GM23338 (cell line): ENCODE data around the gene PAM. TPM values are rescaled to one million over a fixed set of nuclear protein-coding genes. Genes with fewer than 3 reads are reported as not detected.

ENCODE experiments used
- ATAC-seq: fragments of 200-7000 bp; cut with Tn5 transposase; 3 replicates; pipeline ENCODE4 v1.9.1; 2020
- DNase-seq: peaks from one replicate; pipeline ENCODE4 v3.0.0-alpha.2; 2015; ENCODE audit warnings: low spot score
- H2AFZ ChIP-seq: fragments of 200-600 bp; sonication (generic); 2 replicates; pipeline ENCODE4 v1.8.0; 2016; ENCODE audit warnings: antibody characterized with exemption, mild to moderate bottlenecking, moderate library complexity
- H3F3A ChIP-seq: fragments of 200-600 bp; sonication (generic); replicated peaks from 2 replicates; pipeline ENCODE4 v1.8.0; 2017; ENCODE audit warnings: antibody characterized with exemption, mixed run types, low read depth
- H3K27ac ChIP-seq: fragments of 200-600 bp; sonication (generic); 2 replicates; pipeline ENCODE4 v1.6.1; 2016; ENCODE audit warnings: low read depth
- H3K27me3 ChIP-seq: fragments of 200-600 bp; sonication (generic); 2 replicates; pipeline ENCODE4 v1.8.0; 2016; ENCODE audit warnings: mild to moderate bottlenecking, mixed run types, moderate library complexity; ENCODE audit not compliant: insufficient read depth
- H3K36me3 ChIP-seq: fragments of 200-600 bp; sonication (generic); 2 replicates; pipeline ENCODE4 v1.8.0; 2016; ENCODE audit warnings: mild to moderate bottlenecking; ENCODE audit not compliant: insufficient read depth
- H3K4me1 ChIP-seq: fragments of 200-600 bp; sonication (generic); 2 replicates; pipeline ENCODE4 v1.8.0; 2016; ENCODE audit warnings: mild to moderate bottlenecking, moderate library complexity; ENCODE audit not compliant: insufficient read depth
- H3K4me2 ChIP-seq: fragments of 200-600 bp; sonication (generic); 2 replicates; pipeline ENCODE4 v1.7.1; 2017; ENCODE audit warnings: mixed run types
- H3K4me3 ChIP-seq: fragments of 200-600 bp; sonication (generic); 2 replicates; pipeline ENCODE4 v1.6.1; 2016; ENCODE audit warnings: mixed run types
- H3K79me2 ChIP-seq: fragments of 200-600 bp; sonication (generic); replicated peaks from 2 replicates; pipeline ENCODE4 v1.8.0; 2017; ENCODE audit warnings: mild to moderate bottlenecking; ENCODE audit not compliant: insufficient read depth
- H3K9me2 ChIP-seq: fragments of 200-600 bp; sonication (generic); 2 replicates; pipeline ENCODE4 v1.8.0; 2017; ENCODE audit not compliant: insufficient read depth
- H4K20me1 ChIP-seq: fragments of 200-600 bp; sonication (generic); replicated peaks from 2 replicates; pipeline ENCODE4 v1.8.0; 2017; ENCODE audit warnings: mild to moderate bottlenecking; ENCODE audit not compliant: insufficient read depth
- H3K27ac Mint-ChIP-seq: 2 replicates; pipeline ENCODE4 v1.8.0; 2020; ENCODE audit warnings: inconsistent platforms, mild to moderate bottlenecking, moderate library complexity, mixed read lengths
- H3K27me3 Mint-ChIP-seq: 3 replicates; pipeline ENCODE4 v1.8.0; 2022; ENCODE audit warnings: low read depth, mild to moderate bottlenecking, moderate library complexity, mixed read lengths, inconsistent platforms; ENCODE audit not compliant: insufficient read depth, poor library complexity
- H3K36me3 Mint-ChIP-seq: 3 replicates; pipeline ENCODE4 v1.8.0; 2021; ENCODE audit warnings: low read depth, mild to moderate bottlenecking, inconsistent platforms, moderate library complexity, mixed read lengths
- H3K4me1 Mint-ChIP-seq: 3 replicates; pipeline ENCODE4 v1.8.0; 2020; ENCODE audit warnings: mild to moderate bottlenecking, inconsistent platforms, mixed read lengths
- H3K4me3 Mint-ChIP-seq: 3 replicates; pipeline ENCODE4 v1.8.0; 2021; ENCODE audit warnings: moderate library complexity, mild to moderate bottlenecking, inconsistent platforms, mixed read lengths
- H3K9me3 Mint-ChIP-seq: 3 replicates; pipeline ENCODE4 v1.8.0; 2020; ENCODE audit warnings: moderate library complexity, mild to moderate bottlenecking, inconsistent platforms, mixed read lengths
- CREB1 ChIP-seq: fragments of 250-450 bp; sonication (Bioruptor Pico); IDR thresholded peaks from 2 replicates; pipeline ENCODE4 v1.5.0; 2020; ENCODE audit warnings: low read depth, mild to moderate bottlenecking, moderate library complexity
- ETS1 ChIP-seq: IDR thresholded peaks from 2 replicates; pipeline ENCODE4 v1.6.1; 2016; ENCODE audit warnings: antibody characterized with exemption
- EZH2 ChIP-seq: fragments of 200-600 bp; sonication (generic); IDR thresholded peaks from one replicate; pipeline ENCODE4 v1.8.0; 2017; ENCODE audit warnings: antibody characterized with exemption, mild to moderate bottlenecking, low read depth; ENCODE audit not compliant: unreplicated experiment
- EZH2phosphoT487 ChIP-seq: fragments of 200-600 bp; sonication (generic); IDR thresholded peaks from one replicate; pipeline ENCODE4 v1.8.1; 2018; ENCODE audit warnings: antibody characterized with exemption; ENCODE audit not compliant: unreplicated experiment
- JUNB ChIP-seq: IDR thresholded peaks from one replicate; pipeline ENCODE4 v1.6.1; 2016; ENCODE audit warnings: antibody characterized with exemption; ENCODE audit not compliant: unreplicated experiment
- NANOG ChIP-seq: IDR thresholded peaks from 2 replicates; pipeline ENCODE4 v1.6.1; 2016; ENCODE audit warnings: antibody characterized with exemption, borderline replicate concordance
- POLR2AphosphoS5 ChIP-seq: IDR thresholded peaks from 2 replicates; pipeline ENCODE4 v1.6.1; 2016; ENCODE audit warnings: antibody characterized with exemption, low read depth
- REST ChIP-seq: IDR thresholded peaks from one replicate; pipeline ENCODE4 v1.6.1; 2018; ENCODE audit warnings: antibody characterized with exemption; ENCODE audit not compliant: unreplicated experiment
- STAT1 ChIP-seq: IDR thresholded peaks from one replicate; pipeline ENCODE4 v1.6.1; 2016; ENCODE audit warnings: antibody characterized with exemption; ENCODE audit not compliant: unreplicated experiment
- ZNF114 ChIP-seq: fragments of 250-450 bp; sonication (Bioruptor Pico); IDR thresholded peaks from 2 replicates; pipeline ENCODE4 v1.5.0; 2020; ENCODE audit warnings: mild to moderate bottlenecking, moderate library complexity
- ZNF331 ChIP-seq: fragments of 250-450 bp; sonication (Bioruptor Pico); IDR thresholded peaks from 2 replicates; pipeline ENCODE4 v1.5.0; 2020; ENCODE audit warnings: low read depth, mild to moderate bottlenecking, moderate library complexity
- polyA plus RNA-seq: library from polyadenylated mRNA; unstranded; fragments of >200 nt; fragmentation: Nextera tagmentation; extraction: Ambion mirVana; gene quantifications from 2 replicates; pipeline ENCODE4 v1.2.1, GENCODE V29; 2016
- total RNA-seq: library from RNA; depleted of rRNA; stranded (reverse); fragments of >200 nt; shearing (Covaris generic); gene quantifications from 2 replicates; pipeline ENCODE4 v1.2.3, GENCODE V29; 2014
- TF ChIP-seq, protein P1 (sequence below): fragments of 250-450 bp; sonication (Bioruptor Pico); IDR thresholded peaks from 2 replicates; pipeline ENCODE4 v1.5.0; 2020; ENCODE audit warnings: mild to moderate bottlenecking, moderate library complexity
- TF ChIP-seq, protein P2 (sequence below), 2 experiments: fragments of 200-600 bp in 1 of 2; sonication (generic) in 1 of 2; conservative IDR thresholded peaks; 2 replicates each; pipeline versions ENCODE4 v1.5.1 to v1.6.1; 2016 to 2017; ENCODE audit warnings: antibody characterized with exemption in 2 of 2, low read depth in 2 of 2, mild to moderate bottlenecking in 2 of 2, moderate library complexity in 1 of 2

PAM gene
- total and polyA plus RNA-seq, 2 experiments from 2014 or later = 33.9 to 79.4 TPM

DNA sequence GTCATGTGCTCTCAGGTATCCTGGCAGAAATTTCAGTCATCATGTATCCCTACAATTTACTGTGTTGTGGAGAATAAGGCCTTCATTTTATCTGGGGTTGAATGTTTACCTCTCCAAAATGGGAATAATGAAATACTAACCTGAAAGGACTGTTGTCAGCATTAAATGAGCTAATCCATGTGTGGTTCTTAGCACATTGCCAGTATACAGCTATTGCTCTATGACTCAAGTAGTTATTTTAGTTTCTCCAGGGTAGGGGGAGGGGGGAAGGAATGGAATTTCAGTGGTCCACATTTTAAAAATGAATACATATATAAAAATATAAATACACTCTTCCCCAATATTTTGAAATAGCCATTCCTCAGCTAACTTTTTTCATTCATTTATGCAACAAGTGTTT is 3.5 kb downstream of the PAM start:
- Histone ChIP-seq H3K4me2 (no peak overlapping the region), H3K27me3 (peaks cover 13% of the 10 kb centered on the region), H3K4me3 (no peak overlapping the region), H3K27ac (no peak overlapping the region), H3K9me2 (no peaks in the 10 kb centered on the region), H3F3A (no peaks in the 10 kb centered on the region; the same call in 1 of the 2 replicates), H2AFZ (no peak overlapping the region), H3K36me3 (no peaks in the 10 kb centered on the region), H4K20me1 (no peaks in the 10 kb centered on the region), H3K79me2 (peaks cover 64% of the 10 kb centered on the region), H3K4me1 (peaks cover 40% of the 10 kb centered on the region)
- Mint-ChIP-seq H3K27ac (no peak overlapping the region), H3K9me3 (peaks cover 2% of the 10 kb centered on the region; the same call in 1 of the 3 replicates), H3K36me3 (no peaks in the 10 kb centered on the region; the same call in 2 of the 3 replicates), H3K4me1 (peaks cover 51% of the 10 kb centered on the region), H3K4me3 (no peak overlapping the region), H3K27me3 (peaks cover 15% of the 10 kb centered on the region)
- ATAC-seq (no peak), DNase-seq (no peak)
- TF ChIP-seq STAT1 = no peak
- no peak for TF ChIP-seq ZNF331 (CRISPR knock-in tag)
- no peak for TF ChIP-seq REST
- no peak for TF ChIP-seq POLR2AphosphoS5
- TF ChIP-seq CREB1 = no peak
- TF ChIP-seq, protein P1, sequence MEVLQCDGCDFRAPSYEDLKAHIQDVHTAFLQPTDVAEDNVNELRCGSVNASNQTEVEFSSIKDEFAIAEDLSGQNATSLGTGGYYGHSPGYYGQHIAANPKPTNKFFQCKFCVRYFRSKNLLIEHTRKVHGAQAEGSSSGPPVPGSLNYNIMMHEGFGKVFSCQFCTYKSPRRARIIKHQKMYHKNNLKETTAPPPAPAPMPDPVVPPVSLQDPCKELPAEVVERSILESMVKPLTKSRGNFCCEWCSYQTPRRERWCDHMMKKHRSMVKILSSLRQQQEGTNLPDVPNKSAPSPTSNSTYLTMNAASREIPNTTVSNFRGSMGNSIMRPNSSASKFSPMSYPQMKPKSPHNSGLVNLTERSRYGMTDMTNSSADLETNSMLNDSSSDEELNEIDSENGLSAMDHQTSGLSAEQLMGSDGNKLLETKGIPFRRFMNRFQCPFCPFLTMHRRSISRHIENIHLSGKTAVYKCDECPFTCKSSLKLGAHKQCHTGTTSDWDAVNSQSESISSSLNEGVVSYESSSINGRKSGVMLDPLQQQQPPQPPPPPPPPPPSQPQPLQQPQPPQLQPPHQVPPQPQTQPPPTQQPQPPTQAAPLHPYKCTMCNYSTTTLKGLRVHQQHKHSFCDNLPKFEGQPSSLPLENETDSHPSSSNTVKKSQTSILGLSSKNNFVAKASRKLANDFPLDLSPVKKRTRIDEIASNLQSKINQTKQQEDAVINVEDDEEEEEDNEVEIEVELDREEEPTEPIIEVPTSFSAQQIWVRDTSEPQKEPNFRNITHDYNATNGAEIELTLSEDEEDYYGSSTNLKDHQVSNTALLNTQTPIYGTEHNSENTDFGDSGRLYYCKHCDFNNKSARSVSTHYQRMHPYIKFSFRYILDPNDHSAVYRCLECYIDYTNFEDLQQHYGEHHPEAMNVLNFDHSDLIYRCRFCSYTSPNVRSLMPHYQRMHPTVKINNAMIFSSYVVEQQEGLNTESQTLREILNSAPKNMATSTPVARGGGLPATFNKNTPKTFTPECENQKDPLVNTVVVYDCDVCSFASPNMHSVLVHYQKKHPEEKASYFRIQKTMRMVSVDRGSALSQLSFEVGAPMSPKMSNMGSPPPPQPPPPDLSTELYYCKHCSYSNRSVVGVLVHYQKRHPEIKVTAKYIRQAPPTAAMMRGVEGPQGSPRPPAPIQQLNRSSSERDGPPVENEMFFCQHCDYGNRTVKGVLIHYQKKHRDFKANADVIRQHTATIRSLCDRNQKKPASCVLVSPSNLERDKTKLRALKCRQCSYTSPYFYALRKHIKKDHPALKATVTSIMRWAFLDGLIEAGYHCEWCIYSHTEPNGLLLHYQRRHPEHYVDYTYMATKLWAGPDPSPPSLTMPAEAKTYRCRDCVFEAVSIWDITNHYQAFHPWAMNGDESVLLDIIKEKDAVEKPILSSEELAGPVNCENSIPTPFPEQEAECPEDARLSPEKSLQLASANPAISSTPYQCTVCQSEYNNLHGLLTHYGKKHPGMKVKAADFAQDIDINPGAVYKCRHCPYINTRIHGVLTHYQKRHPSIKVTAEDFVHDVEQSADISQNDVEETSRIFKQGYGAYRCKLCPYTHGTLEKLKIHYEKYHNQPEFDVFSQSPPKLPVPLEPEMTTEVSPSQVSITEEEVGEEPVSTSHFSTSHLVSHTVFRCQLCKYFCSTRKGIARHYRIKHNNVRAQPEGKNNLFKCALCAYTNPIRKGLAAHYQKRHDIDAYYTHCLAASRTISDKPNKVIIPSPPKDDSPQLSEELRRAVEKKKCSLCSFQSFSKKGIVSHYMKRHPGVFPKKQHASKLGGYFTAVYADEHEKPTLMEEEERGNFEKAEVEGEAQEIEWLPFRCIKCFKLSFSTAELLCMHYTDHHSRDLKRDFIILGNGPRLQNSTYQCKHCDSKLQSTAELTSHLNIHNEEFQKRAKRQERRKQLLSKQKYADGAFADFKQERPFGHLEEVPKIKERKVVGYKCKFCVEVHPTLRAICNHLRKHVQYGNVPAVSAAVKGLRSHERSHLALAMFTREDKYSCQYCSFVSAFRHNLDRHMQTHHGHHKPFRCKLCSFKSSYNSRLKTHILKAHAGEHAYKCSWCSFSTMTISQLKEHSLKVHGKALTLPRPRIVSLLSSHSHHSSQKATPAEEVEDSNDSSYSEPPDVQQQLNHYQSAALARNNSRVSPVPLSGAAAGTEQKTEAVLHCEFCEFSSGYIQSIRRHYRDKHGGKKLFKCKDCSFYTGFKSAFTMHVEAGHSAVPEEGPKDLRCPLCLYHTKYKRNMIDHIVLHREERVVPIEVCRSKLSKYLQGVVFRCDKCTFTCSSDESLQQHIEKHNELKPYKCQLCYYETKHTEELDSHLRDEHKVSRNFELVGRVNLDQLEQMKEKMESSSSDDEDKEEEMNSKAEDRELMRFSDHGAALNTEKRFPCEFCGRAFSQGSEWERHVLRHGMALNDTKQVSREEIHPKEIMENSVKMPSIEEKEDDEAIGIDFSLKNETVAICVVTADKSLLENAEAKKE = no peak
- TF ChIP-seq ZNF114 = no peak
- TF ChIP-seq, protein P2, sequence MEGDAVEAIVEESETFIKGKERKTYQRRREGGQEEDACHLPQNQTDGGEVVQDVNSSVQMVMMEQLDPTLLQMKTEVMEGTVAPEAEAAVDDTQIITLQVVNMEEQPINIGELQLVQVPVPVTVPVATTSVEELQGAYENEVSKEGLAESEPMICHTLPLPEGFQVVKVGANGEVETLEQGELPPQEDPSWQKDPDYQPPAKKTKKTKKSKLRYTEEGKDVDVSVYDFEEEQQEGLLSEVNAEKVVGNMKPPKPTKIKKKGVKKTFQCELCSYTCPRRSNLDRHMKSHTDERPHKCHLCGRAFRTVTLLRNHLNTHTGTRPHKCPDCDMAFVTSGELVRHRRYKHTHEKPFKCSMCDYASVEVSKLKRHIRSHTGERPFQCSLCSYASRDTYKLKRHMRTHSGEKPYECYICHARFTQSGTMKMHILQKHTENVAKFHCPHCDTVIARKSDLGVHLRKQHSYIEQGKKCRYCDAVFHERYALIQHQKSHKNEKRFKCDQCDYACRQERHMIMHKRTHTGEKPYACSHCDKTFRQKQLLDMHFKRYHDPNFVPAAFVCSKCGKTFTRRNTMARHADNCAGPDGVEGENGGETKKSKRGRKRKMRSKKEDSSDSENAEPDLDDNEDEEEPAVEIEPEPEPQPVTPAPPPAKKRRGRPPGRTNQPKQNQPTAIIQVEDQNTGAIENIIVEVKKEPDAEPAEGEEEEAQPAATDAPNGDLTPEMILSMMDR (conservative IDR thresholded peaks at IDR 0.05; ENCODE audit: low read depth in 2 of 2) = no peak
- TF ChIP-seq EZH2phosphoT487 = no peak
- no peak for TF ChIP-seq NANOG
- TF ChIP-seq JUNB = no peak
- no peak for TF ChIP-seq EZH2
- TF ChIP-seq ETS1 = no peak
